ENCODE measurements around the gene COG5.

Gene COG5

DNA sequence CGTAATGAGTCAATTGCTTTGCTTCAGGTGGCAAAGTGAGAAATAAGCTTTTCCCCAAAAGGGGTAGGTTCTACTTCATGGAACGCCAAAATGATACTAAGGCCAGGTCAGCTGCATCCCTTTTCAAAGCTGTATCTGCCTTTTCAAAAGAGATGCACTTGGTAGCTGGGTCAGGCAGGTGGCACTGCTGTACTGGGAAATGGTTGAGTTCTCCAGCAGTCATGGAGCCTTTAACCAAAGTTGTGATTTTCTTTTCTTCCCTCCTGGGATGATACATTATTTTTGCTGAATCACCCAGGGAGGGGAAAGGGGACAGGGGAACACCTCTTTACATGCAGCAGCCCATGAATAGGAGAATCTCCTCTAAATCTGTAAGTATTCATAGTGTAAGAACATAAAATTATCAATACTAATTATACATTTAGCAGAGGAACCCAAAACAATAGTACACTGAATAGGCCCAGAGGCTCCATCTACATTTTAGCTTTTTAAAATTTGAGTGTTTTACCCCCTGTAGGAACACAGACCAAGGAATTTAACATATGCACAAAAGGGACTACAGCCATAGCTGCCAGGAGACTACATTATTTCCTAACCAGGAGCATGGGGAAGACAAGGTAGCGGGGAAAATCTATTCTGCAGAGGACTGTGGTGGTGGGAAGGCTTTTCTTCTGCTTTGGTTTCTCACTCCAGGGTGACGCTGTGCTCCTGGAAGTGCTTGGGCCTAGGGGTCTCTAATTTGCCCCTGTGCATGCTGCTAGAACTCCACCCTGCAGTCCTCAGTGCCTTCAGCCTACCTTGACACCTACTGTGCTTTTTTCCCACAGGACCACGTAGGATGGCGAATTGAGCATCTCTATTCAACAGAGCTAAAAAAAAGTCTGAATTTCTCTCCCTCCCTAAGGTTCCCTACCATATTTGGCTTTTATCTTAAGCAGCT lies 100.3 kb downstream of the COG5 start:
- peak; percentile 87 for DNase-seq (ENCODE audit: low spot score)

GRCh38 chr7:107461938-107462533 lies 101.7 kb downstream of the COG5 start:
- no peak for DNase-seq (ENCODE audit: low spot score)

DNA sequence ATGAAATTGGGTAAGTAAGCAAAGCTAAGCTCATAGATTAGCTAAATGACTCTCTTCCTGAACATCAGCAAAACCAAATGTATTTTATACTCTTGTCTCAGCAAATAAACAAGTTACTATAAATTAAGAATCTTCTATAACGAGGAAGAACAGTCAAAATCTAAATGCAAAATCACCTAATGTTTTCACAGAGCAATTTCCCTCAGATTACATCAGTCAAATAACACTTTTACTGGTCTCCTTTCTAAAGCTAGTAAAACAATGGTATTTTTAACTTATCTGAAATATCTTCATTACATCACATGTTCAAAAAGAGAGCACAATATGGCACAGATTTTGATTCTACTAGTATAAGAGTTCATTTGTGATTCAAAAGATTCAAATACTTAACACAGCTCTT lies 110.3 kb downstream of the COG5 start:
- no peak for DNase-seq (ENCODE audit: low spot score)

DNA sequence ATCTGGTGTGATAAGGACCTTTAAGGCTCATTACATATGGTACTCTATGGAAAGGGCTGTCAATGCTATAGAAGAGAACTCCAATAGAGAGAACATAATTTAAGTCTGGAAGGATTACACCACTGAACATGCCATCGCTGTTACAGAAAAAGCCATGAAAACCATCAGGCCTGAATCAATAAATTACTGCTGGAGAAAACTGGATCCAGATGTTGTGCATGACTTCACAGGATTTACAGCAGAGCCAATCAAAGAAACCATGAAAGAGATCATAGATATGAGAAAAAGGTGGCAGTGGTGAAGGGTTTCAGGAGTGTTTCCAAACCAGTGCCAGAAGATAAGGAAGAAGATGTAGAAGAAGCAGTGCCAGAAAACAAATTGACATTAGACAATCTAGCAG lies 112.8 kb downstream of the COG5 start:
- no peak for DNase-seq (ENCODE audit: low spot score)

- no peak for DNase-seq (ENCODE audit: low spot score)
Measured at GRCh38 chr7:107446988-107447387, 116.7 kb downstream of the COG5 start.

DNA sequence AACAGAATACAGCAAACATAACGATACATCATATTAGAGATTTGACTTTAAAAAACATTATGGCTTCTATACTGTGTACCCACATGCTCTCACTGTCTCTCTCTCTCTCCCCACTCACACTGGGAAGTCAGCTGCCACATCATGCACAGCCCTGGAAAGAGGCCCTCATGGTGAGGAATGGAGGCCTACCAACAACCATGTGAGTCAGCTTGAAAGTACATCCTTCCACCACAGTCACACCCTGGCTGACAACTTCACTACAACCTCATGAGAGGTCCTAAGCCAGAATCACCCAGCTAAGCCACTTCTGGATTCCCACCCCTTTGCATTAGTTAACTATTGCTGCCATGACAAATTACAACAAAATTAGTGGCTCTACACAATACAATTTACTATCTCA lies 117.2 kb downstream of the COG5 start:
- DNase-seq (ENCODE audit: low spot score) = no peak

GRCh38 chr7:107442678-107443077 lies 121.0 kb downstream of the COG5 start:
- no peak for DNase-seq (ENCODE audit: low spot score)

GRCh38 chr7:107441581-107442422 lies 121.9 kb downstream of the COG5 start:
- DNase-seq (ENCODE audit: low spot score) = no peak

GRCh38 chr7:107439025-107439424 lies 124.7 kb downstream of the COG5 start:
- no peak for DNase-seq (ENCODE audit: low spot score)

- DNase-seq (ENCODE audit: low spot score) = no peak
Measured at GRCh38 chr7:107435749-107436148, 128.0 kb downstream of the COG5 start.

DNA sequence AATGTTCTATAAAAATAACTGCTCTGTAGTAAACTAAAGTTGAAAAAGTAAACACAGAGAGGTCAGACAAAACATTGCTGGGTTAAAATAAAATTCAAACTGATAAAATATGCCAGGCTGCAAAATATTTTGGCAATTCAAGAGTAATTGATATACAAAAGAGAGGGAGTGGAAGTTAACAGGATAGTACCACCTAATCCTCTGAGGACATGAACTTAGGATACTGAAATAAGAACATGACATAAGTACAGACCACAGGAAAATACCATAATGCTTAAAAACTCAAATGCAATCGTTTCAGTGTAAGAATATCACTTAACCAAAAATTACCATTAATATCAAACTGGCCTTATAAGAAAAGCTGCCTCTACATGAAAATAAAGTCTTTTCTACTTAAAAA lies 131.5 kb downstream of the COG5 start:
- no peak for DNase-seq (ENCODE audit: low spot score)

DNA sequence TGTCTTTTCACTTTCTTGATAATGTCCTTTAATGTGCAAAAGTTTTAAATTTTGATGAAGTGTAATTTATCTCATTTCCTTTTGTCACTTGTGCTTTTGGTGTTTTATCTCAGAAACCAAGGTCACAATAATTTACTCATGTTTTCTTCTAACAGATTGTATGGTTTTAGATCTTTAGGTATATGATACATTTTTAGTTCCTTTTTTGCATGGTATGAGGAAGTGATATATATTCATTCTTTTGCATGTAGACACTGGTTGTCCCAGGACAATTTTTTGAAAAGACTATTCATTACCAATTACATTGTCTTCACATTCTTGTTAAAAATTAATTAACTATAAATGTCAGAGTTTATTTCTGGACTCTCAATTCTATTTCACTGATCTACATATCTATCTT lies 133.7 kb downstream of the COG5 start:
- DNase-seq (ENCODE audit: low spot score) = no peak

DNA sequence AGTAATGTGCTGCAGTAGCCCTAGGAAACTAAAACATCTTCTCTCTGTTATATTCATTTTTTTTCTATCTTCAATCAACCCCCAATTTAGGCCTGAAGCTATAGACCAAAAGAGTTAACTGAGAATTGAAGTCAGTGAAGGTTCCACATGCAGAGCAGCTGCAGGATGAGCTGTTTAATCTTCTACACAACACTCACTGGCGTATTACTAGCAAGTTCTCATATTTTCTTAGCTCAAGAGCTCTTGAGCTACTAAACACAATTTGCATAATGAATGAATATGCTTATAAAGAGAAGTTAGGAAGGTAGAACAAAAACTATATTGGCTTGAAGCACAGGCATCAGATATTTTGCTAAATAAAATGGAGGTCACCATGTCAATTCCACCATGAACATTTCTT lies 135.1 kb downstream of the COG5 start:
- DNase-seq (ENCODE audit: low spot score) = no peak

GRCh38 chr7:107427462-107427861 lies 136.3 kb downstream of the COG5 start:
- DNase-seq (ENCODE audit: low spot score) = no peak

GRCh38 chr7:107414198-107414597 lies 149.5 kb downstream of the COG5 start:
- no peak for DNase-seq (ENCODE audit: low spot score)

- no peak for DNase-seq (ENCODE audit: low spot score)
Measured at GRCh38 chr7:107408349-107408748, 155.4 kb downstream of the COG5 start.

DNA sequence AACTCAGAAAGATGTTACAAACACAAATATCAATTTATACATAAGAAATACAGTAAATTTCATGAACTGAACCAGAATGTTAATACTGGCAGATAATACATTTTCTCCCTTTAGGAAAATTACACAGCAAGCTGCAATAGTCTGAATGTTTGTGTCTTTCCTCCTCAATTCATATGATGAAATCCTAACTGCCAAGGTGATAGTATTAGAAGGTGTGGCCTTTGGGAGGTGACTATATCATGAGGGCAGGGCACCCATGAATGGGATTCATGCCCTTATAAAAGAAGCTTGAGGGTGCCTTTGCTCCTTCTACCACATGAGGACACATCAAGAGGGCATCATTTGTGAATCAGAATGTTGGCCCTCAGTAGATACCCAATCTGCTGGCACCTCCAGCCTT lies 158.2 kb downstream of the COG5 start:
- peak; percentile 74 for DNase-seq (ENCODE audit: low spot score)

GRCh38 chr7:107404740-107405537 lies 158.8 kb downstream of the COG5 start:
- no peak for DNase-seq (ENCODE audit: low spot score)

DNA sequence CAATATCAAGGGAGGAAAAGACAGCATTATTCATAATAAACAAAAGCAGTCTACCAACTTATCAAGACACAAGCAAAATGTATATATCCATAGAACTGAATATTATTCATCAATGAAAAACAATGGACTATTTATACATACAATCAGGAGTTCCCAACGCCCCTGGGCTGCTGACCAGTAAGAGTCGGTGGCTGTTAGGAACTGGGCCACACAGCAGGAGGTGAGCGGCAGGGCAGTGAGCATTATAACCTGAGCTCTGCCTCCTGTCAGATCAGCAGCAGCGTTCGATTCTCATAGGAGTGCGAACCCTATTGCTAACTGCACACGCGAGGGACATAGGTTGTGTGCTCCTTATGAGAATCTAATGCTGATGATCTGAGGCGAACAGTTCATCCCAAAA lies 165.6 kb downstream of the COG5 start:
- DNase-seq (ENCODE audit: low spot score) = no peak

DNA sequence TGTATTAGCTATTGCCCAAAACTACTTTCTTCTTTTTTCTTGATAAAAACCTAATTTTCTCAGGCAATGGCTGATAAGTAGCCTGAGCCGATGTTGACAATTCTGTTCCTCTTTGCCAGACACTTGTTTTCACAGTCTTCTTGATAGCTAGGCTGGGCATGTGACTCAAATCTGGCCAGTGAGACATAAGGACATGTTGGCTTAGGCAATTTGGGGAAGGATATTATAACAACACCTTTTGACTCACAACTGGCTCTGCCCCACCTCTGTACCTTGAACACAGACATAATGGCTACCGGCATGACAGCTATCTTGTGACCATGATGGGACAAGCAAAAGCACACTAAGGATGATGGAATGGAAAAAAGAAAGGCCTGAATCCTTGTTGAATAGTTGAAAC lies 166.7 kb downstream of the COG5 start:
- peak; percentile 37 for DNase-seq (ENCODE audit: low spot score)

GRCh38 chr7:107396081-107396480 lies 167.6 kb downstream of the COG5 start:
- DNase-seq (ENCODE audit: low spot score) = no peak

DNA sequence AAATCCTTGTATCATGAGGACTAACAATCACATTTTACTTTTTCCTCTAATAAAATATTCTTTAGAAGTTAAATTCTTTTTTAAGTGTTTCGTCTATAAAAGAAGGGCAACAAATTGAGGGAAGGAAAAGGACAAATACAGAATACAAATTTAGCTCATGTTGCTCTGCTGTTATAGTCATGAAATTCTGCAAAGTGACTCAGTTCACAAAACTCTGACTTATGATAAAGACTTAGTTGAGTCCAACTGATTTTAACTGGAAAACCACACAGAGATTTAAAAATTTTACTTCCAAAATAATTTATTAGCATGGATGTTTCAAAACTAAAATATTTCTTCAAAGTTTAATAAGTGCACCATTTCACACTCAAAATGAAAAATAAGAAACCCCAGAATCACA lies 168.9 kb downstream of the COG5 start:
- DNase-seq (ENCODE audit: low spot score) = no peak

Measured in SW480 (cell line).